Mesenchymal stem cell (in vitro differentiated cells and primary cell): ENCODE results near the gene NKAPL.
A peak's percentile ranks its signal among the peaks of the same experiment; 100 is the strongest.
"Not testable (repeated sequence)": the region's sequence is repeated elsewhere in the genome, so short reads cannot be mapped to it uniquely, and the experiment has no call there.

Source experiments
- DNase-seq: peaks from one replicate; pipeline ENCODE4 v3.0.0-alpha.2; 2013
- H2AFZ ChIP-seq: one replicate; pipeline ENCODE4 v1.6.1; 2013; ENCODE audit warnings: low read depth, mild to moderate bottlenecking, control low read depth, inconsistent platforms, low read length, moderate library complexity
- H2AK5ac ChIP-seq: 2 replicates; pipeline ENCODE4 v1.6.1; 2013; ENCODE audit warnings: low read length, moderate library complexity, mild to moderate bottlenecking, inconsistent platforms; ENCODE audit not compliant: severe bottlenecking
- H2BK120ac ChIP-seq: one replicate; pipeline ENCODE4 v1.6.1; 2013; ENCODE audit warnings: low read depth, mild to moderate bottlenecking, inconsistent platforms, low read length, moderate library complexity
- H2BK12ac ChIP-seq, 2 experiments: one replicate each; pipeline ENCODE4 v1.6.1; 2013; ENCODE audit warnings: inconsistent platforms in 2 of 2, low read length in 2 of 2, mild to moderate bottlenecking in 2 of 2, moderate library complexity in 2 of 2, control low read depth in 1 of 2
- H2BK15ac ChIP-seq: one replicate; pipeline ENCODE4 v1.6.1; 2013; ENCODE audit warnings: mild to moderate bottlenecking, low read depth, inconsistent platforms; ENCODE audit not compliant: poor library complexity, severe bottlenecking
- H2BK5ac ChIP-seq: 2 replicates; pipeline ENCODE4 v1.6.1; 2013; ENCODE audit warnings: low read depth, mild to moderate bottlenecking, low read length, control low read depth, inconsistent platforms; ENCODE audit not compliant: poor library complexity, severe bottlenecking
- H3K14ac ChIP-seq, 2 experiments: one replicate each; pipeline ENCODE4 v1.6.1; 2013; ENCODE audit warnings: inconsistent platforms in 2 of 2, low read length in 2 of 2, control low read depth in 1 of 2, mild to moderate bottlenecking in 1 of 2, moderate library complexity in 1 of 2
- H3K18ac ChIP-seq, 2 experiments: one replicate each; pipeline ENCODE4 v1.6.1; 2013; ENCODE audit warnings: inconsistent platforms in 2 of 2, low read length in 2 of 2, control low read depth in 1 of 2, low read depth in 1 of 2, mild to moderate bottlenecking in 1 of 2
- H3K23ac ChIP-seq, 2 experiments: one replicate each; pipeline ENCODE4 v1.6.1; 2013; ENCODE audit warnings: inconsistent platforms in 2 of 2, low read length in 2 of 2, mild to moderate bottlenecking in 2 of 2, moderate library complexity in 2 of 2, control low read depth in 1 of 2
- H3K27ac ChIP-seq: 2 replicates; pipeline ENCODE4 v1.5.1; 2013; ENCODE audit warnings: mild to moderate bottlenecking, moderate library complexity, low read length, control low read depth, inconsistent platforms; ENCODE audit not compliant: poor library complexity, severe bottlenecking
- H3K27me3 ChIP-seq, 2 experiments: 2 replicates each; pipeline versions ENCODE4 v1.6.1 to v1.7.0; 2013; ENCODE audit warnings: low read length in 2 of 2, mild to moderate bottlenecking in 2 of 2, moderate library complexity in 2 of 2, control low read depth in 1 of 2, inconsistent platforms in 1 of 2; ENCODE audit not compliant: control insufficient read depth in 1 of 2, insufficient read depth in 1 of 2
- H3K36me3 ChIP-seq, 2 experiments: 2 replicates each; pipeline versions ENCODE4 v1.6.1 to v1.7.0; 2013; ENCODE audit warnings: low read length in 2 of 2, control low read depth in 1 of 2, inconsistent platforms in 1 of 2, low read depth in 1 of 2, mild to moderate bottlenecking in 1 of 2; ENCODE audit not compliant: insufficient read depth in 2 of 2, control insufficient read depth in 1 of 2
- H3K4ac ChIP-seq, 2 experiments: one replicate each; pipeline ENCODE4 v1.6.1; 2013; ENCODE audit warnings: inconsistent platforms in 2 of 2, low read length in 2 of 2, mild to moderate bottlenecking in 2 of 2, moderate library complexity in 2 of 2, control low read depth in 1 of 2, low read depth in 1 of 2
- H3K4me1 ChIP-seq: 2 replicates; pipeline ENCODE4 v1.6.1; 2013; ENCODE audit warnings: low read depth, low read length, control low read depth; ENCODE audit not compliant: control insufficient read depth, insufficient read depth
- H3K4me2 ChIP-seq: 2 replicates; pipeline ENCODE4 v1.6.1; 2013; ENCODE audit warnings: low read length, mild to moderate bottlenecking, inconsistent platforms; ENCODE audit not compliant: poor library complexity, severe bottlenecking
- H3K4me3 ChIP-seq, 2 experiments: 2 replicates each; pipeline versions ENCODE4 v1.5.1 to v1.7.0; 2013; ENCODE audit warnings: low read length in 2 of 2, mild to moderate bottlenecking in 2 of 2, control low read depth in 1 of 2, low read depth in 1 of 2; ENCODE audit not compliant: insufficient read depth in 1 of 2
- H3K79me1 ChIP-seq: replicated peaks from 2 replicates; pipeline ENCODE4 v1.6.1; 2013; ENCODE audit warnings: mild to moderate bottlenecking, control low read depth, low read length, inconsistent platforms; ENCODE audit not compliant: poor library complexity, severe bottlenecking
- H3K9ac ChIP-seq: 2 replicates; pipeline ENCODE4 v1.7.0; 2013; ENCODE audit warnings: mild to moderate bottlenecking, low read length, moderate library complexity
- H3K9me3 ChIP-seq: 2 replicates; pipeline ENCODE4 v1.7.0; 2013; ENCODE audit warnings: mild to moderate bottlenecking, low read length; ENCODE audit not compliant: control insufficient read depth
- H4K8ac ChIP-seq: one replicate; pipeline ENCODE4 v1.6.1; 2013; ENCODE audit warnings: inconsistent platforms, mild to moderate bottlenecking, low read length, moderate library complexity
- H4K91ac ChIP-seq: one replicate; pipeline ENCODE4 v1.6.1; 2013; ENCODE audit warnings: mild to moderate bottlenecking, low read length, inconsistent platforms
- WGBS: methylation state at CpG from one replicate; pipeline ENCODE4 v1.1.7; 2013; ENCODE audit warnings: mixed read lengths; 5-methylcytosine and 5-hydroxymethylcytosine counted together

Gene NKAPL

DNA sequence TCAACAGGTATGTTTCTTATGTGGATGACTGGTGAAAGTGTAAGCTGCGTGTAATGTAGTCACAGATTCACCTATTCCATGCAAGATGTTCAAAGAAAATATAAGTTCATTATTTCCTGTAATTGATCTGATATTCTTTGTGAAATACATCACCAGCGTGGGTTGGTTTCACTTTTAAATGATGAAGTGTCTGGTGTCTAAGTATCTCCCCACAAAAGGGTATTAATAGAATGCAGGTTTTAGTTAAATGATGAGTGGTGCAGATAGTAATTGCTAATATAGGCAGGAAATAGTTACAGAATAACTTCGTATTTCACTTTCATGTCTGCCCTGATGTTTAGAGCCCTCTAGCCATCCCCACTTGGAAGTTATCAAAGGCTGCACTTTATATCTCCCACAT lies 44.5 kb downstream of the NKAPL start:
- no peak overlapping the region for H3K4ac ChIP-seq
- no peak overlapping the region for H3K27ac ChIP-seq
- H2BK120ac ChIP-seq = no peak overlapping the region
- no peak overlapping the region for H2BK12ac ChIP-seq
- no peaks in the 10 kb centered on the region for H3K27me3 ChIP-seq
- no peak overlapping the region for H3K14ac ChIP-seq
- H4K8ac ChIP-seq = no peak overlapping the region
- H3K4me1 ChIP-seq = no peaks in the 10 kb centered on the region
- H3K4me2 ChIP-seq = no peak overlapping the region
- H3K79me1 ChIP-seq = peaks cover 3% of the 10 kb centered on the region
- DNase-seq = no peak
- H2BK15ac ChIP-seq = no peak overlapping the region
- no peak overlapping the region for H3K4me3 ChIP-seq
- 91% methylated on average over 2 of the region's 3 CpGs for WGBS
- H3K23ac ChIP-seq = no peak overlapping the region
- H3K9me3 ChIP-seq = no peaks in the 10 kb centered on the region
- no peak overlapping the region for H3K9ac ChIP-seq
- H2BK5ac ChIP-seq = peak overlapping the region; percentile 38
- H4K91ac ChIP-seq = no peak overlapping the region
- H3K36me3 ChIP-seq = peaks cover 2 to 31% of the 10 kb centered on the region in 2 experiments
- no peak overlapping the region for H2AFZ ChIP-seq
- no peak overlapping the region for H3K18ac ChIP-seq
- H2AK5ac ChIP-seq = no peak overlapping the region

DNA sequence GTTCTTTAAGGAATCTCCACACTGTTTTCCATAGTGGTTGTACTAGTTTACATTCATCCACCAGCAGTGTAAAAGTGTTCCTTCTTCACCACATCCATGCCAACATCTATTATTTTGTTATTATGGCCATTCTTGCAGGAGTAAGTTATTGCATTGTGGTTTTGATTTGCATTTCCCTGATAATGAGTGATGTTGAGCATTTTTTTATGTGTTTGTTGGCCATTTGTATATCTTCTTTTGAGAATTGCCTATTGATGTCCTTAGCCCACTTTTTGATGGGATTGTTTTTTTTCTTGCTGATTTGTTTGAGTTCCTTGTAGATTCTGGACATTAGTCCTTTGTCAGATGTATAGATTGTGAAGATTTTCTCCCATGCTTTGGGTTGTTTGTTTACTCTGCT lies 47.3 kb downstream of the NKAPL start:
- H3K4ac ChIP-seq, H3K9ac ChIP-seq, H2AK5ac ChIP-seq, H3K27ac ChIP-seq, H3K14ac ChIP-seq, H2BK5ac ChIP-seq, H2BK15ac ChIP-seq, H2BK12ac ChIP-seq, H3K79me1 ChIP-seq, DNase-seq, H3K9me3 ChIP-seq, H3K4me3 ChIP-seq, H3K4me2 ChIP-seq, H3K23ac ChIP-seq, H4K8ac ChIP-seq, H4K91ac ChIP-seq, H2BK120ac ChIP-seq, H2AFZ ChIP-seq, H3K27me3 ChIP-seq, H3K4me1 ChIP-seq, H3K18ac ChIP-seq: not testable (repeated sequence)
- H3K36me3 ChIP-seq = peaks cover 0 to 20% of the 10 kb centered on the region in 2 experiments
